ENCODE results near the gene SP3.

Gene SP3

GRCh38 chr2:173943738-173944137 is 21.4 kb downstream of the SP3 start:
- DNase-seq (ENCODE audit: low read depth, low spot score): no peak

DNA sequence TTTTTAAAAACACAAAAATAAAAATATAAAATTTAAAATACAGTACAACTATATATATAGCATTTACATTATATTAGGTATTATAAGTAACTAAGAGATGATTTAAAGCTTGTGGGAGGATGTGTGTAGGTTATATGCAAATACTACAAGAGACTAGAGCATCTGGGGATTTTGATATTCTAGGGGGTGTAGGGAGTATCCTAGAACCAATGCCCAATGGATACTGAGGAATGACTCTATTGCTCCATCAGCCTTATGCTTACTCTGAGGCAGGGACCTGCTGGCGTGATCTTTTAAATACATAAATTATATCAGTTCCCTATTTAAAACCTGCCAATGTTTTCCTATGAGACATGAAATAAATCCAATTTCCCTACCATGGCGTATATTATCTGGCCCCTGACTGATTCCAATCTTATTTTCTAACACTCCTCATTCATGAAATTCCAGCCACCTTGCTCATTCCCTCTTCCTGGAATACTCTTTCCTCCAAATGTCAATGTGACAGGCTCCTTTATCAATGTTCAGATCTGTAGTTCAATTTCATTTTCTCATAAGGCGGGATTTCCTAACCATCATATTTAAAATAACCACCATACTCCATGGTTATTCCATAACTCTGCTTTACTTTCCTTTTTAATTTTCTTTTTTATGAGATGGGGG is 22.2 kb downstream of the SP3 start:
- DNase-seq (ENCODE audit: low read depth, low spot score): no peak

GRCh38 chr2:173941567-173941966 is 23.6 kb downstream of the SP3 start:
- no peak for DNase-seq (ENCODE audit: low read depth, low spot score)

GRCh38 chr2:173940208-173941020 is 24.8 kb downstream of the SP3 start:
- no peak for DNase-seq (ENCODE audit: low read depth, low spot score)

DNA sequence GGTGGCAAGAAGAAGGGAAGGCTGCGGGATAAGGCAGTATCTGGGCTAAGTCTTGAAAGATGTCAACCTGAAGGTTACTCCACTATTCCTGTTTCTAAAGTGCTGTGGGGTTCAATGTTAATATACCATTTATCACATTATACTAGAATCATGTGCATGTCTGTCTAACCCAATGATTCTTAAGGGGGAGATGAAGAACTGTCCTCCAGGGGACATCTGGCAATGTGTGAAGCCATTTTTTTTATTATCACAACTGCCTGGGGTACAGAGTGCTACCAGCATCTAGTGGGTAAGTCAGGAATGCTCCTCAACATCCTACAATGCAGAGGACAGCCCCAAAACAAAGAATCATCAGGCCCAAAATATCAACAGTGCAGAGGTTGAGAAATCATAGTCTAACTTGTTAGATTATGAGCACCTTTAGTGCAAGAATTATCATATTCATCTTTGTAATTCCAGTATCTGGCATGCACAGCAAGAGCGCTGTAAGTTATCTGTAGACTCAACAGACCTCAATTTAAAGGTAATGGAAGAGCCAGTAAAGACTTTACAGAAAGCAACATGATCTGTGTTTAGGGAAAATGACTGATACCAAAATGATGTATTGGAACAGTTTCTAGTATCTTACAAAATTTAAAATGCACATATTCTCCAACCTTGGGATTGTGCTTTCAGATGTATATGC is 26.3 kb downstream of the SP3 start:
- DNase-seq (ENCODE audit: low read depth, low spot score): no peak

- DNase-seq (ENCODE audit: low read depth, low spot score): no peak
Observed at GRCh38 chr2:173935305-173935704, 29.9 kb downstream of the SP3 start.

DNA sequence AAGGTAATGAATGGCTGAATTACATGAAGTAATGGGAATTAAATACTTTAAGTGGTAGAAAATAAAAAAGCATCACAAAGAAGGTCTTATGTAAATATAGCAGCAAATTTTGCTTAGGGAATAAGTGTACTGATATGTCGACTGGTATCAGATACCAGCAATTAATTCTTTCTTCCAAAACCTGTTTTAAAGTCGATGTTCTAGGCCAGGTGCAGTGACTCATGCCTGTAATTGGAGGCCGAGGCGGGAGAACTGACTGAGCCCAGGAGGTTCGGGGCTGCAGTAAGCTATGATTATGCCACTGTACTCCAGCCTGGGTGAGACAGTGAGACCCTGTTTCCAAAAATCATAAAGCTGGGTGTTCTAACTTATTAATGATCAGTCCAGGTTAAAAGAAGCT is 30.3 kb downstream of the SP3 start:
- DNase-seq (ENCODE audit: low read depth, low spot score): no peak

- no peak for DNase-seq (ENCODE audit: low read depth, low spot score)
Observed at GRCh38 chr2:173931751-173932150, 33.4 kb downstream of the SP3 start.

DNA sequence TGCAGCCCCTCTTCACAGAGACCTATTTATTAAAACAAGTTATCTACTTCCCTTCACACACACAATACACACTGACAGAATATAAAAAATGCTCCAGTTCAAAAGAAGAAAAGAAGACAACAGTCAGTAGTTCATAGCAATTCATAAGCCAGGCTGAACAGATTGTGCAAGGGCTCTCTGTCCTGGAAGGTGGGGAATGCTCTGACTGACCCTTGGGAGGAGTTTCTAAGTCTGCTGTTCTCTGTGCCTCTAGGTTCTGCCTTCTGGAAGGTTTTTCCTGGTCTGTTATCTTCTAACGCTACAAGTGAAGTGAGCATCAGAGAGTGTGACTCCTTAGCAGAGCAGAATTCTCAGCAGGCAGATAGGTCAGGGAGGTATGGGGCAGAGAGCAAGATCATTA is 35.7 kb downstream of the SP3 start:
- DNase-seq (ENCODE audit: low read depth, low spot score): no peak

GRCh38 chr2:173926875-173927274 is 38.3 kb downstream of the SP3 start:
- DNase-seq (ENCODE audit: low read depth, low spot score): no peak

- no peak for DNase-seq (ENCODE audit: low read depth, low spot score)
Observed at GRCh38 chr2:173924285-173924684, 40.9 kb downstream of the SP3 start.

DNA sequence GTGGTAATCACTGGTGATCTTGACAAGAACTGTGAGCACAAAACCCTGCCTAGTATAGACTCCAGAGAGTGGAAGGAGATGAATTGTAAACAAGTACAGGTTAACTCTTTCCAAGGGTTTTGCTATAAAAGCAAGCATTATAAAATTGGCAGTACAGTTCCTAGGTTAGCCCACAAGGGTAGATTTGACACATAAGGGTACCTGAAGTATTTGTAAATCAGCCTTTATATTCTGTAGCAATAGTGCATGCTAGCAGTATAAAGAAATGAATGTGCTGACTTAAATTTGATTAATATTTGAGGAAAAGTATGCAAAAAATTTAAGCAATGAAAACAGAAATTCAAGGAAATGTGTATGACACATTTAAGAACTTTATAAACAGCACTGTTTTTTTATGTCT is 42.4 kb downstream of the SP3 start:
- no peak for DNase-seq (ENCODE audit: low read depth, low spot score)

DNA sequence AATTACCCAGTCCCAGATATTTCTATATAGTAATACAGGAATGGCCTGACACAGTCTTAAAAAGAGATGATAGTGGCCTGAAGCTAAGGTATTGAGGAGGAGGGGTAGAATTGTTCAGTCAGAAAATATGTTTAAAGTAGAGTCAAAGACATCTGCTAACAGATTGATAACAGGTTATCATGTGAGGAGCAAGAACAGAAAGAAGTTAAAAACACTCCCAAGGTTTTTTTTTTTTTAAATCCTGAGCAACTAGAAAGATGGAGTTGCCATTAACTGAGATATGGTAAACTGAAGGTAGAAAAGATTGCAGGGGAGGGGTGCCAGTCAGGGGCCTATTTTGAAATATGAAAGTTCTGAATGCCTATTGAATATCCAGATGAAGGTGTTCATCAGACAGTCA is 43.1 kb downstream of the SP3 start:
- DNase-seq (ENCODE audit: low read depth, low spot score): no peak

- no peak for DNase-seq (ENCODE audit: low read depth, low spot score)
Observed at GRCh38 chr2:173914055-173914927, 50.9 kb downstream of the SP3 start.

DNA sequence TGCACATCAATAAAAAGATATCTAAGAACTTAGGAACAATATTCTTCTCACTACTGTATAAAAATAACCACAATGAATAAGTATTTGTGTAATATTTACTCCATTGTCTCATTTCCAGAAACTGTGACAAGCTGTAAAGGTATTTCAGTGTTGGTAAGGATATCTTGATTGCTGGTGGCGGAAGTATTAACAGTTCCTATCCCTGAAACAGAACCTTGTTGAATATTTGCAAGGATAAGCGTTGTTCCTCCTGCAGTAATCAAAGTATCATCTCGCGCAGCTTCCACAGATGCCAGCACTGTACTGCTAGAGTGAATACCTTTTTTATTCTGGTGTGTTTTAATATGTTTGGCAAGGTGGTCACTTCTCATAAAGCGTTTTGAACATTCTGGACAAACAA is 55.3 kb downstream of the SP3 start:
- DNase-seq (ENCODE audit: low read depth, low spot score): no peak

DNA sequence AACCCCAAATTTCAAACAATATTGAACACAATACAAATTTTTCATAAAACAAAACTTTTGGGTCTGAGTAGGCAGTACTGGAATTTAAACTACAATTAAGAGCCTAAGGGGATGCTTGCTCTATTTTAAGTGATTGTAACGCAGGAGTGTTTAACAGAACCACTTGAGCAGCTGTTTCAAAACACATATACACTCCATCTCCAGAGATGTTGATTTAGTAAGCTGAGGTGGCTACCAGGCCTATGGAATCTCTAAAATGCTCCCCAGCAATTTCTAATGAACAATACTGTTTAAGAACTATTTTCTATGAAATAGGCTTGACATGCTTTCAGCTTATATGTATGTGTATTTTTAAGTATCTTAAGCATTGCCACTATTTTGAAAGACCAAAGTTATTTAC is 58.5 kb downstream of the SP3 start:
- no peak for DNase-seq (ENCODE audit: low read depth, low spot score)

DNA sequence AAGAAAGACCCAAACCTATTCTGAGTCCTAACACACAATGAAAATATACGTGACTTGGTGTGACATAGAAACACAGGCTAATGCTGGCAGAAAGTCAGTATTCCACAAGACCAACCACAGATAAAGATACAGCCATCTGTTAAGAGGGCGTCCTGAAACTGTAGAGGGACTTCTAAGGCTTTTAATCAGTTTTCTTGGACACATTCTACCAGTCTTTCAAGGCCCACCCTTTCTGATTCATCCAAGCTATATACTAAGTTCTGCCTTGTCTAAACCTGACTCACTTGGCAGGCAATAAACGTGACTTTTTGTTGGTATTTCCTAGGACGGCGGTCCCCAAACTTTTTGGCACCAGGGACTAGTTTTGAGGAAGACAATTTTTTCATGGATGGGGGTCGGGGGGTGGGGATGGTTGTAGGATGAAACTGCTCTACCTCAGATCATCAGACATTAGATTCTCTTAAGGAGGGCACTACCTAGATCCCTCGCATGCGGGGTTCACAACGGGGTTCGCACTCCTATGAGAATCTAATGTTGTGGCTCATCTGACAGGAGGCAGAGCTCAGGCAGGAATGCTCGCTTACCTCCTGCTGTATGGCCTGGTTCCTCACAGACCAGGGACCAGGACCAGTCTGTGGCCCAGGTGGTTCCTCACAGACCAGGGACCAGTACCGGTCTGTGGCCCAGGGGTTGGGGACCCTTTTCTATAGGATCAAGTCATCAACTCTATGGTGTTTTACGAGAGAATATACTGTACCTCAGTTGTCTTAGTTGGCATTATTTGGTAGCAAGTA is 61.4 kb downstream of the SP3 start:
- no peak for DNase-seq (ENCODE audit: low read depth, low spot score)

DNA sequence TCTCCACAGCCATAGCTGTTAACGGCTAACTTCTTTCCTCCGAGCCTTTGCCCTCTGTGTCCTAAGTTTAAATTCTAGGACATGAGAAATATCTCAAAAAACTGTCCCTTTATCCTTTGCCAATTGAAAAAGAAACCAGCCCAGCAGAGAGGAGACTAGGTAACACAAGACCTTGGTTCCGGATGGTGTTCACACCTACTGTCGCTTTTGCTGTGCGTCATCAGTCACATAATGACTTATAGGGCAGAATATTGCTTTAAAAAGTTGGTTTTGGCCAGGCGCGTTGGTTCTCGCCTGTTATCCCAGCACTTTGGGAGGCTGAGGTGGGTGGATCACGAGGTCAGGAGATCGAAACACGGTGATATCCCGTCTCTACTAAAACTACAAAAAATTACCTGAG is 66.2 kb downstream of the SP3 start:
- no peak for DNase-seq (ENCODE audit: low read depth, low spot score)

- DNase-seq (ENCODE audit: low read depth, low spot score): no peak
Observed at GRCh38 chr2:173898178-173898668, 67.0 kb downstream of the SP3 start.

- no peak for DNase-seq (ENCODE audit: low read depth, low spot score)
Observed at GRCh38 chr2:173896755-173897154, 68.4 kb downstream of the SP3 start.

- no peak for DNase-seq (ENCODE audit: low read depth, low spot score)
Observed at GRCh38 chr2:173892341-173892740, 72.8 kb downstream of the SP3 start.
